HCT116 (cell line): ENCODE data around the gene RAD51AP2. TPM values are rescaled to one million over a fixed set of nuclear protein-coding genes. Genes with fewer than 3 reads are reported as not detected.

Source experiments
- ATAC-seq: fragments of 200-7000 bp; cut with Tn5 transposase; 2 replicates; pipeline ENCODE4 v1.9.1; 2020; ENCODE audit warnings: mild to moderate bottlenecking, moderate library complexity
- BruUV-seq: library from RNA; stranded (reverse); fragments of 400-500 nt; replicated peaks from 2 replicates; lab custom pipeline; 2021; lab: Mats Ljungman, UMichigan
- CTCF ChIA-PET: fragments of 300-600 bp; sonication (Branson Sonifier 250); formaldehyde crosslinking; loops from one replicate; lab custom pipeline; 2021; ENCODE audit warnings: antibody characterized with exemption; lab: Charles Lee
- POLR2A ChIA-PET: fragments of 300-600, 350-600 bp; sonication (Branson Sonifier 250); formaldehyde crosslinking; loops from one replicate; lab custom pipeline; 2021; ENCODE audit warnings: antibody characterized with exemption; lab: Charles Lee
- RAD21 ChIA-PET, 2 experiments: fragments of 300-600 bp; sonication (Branson Sonifier 250); formaldehyde crosslinking; loops; one replicate each; lab custom pipeline; 2023; ENCODE audit warnings: low total read pairs in 2 of 2; ENCODE audit not compliant: uncharacterized antibody in 2 of 2, unreplicated experiment in 2 of 2, low non-redundant PET in 1 of 2; lab: Charles Lee
- DNase-seq: peaks from one replicate; pipeline ENCODE4 v3.0.0-alpha.2; 2010; ENCODE audit warnings: low read depth, low spot score
- H2AFZ ChIP-seq: fragments of 200-600 bp; shearing (Covaris generic), sonication (generic); 2 replicates; pipeline ENCODE4 v1.6.1; 2017; ENCODE audit warnings: low read depth, mixed run types, mixed read lengths, antibody characterized with exemption, low read length; ENCODE audit not compliant: poor library complexity, severe bottlenecking
- H3K27ac ChIP-seq: 2 replicates; pipeline ENCODE4 v1.5.1; 2012; ENCODE audit warnings: low read depth, low read length
- H3K27me3 ChIP-seq: fragments of 200-600 bp; sonication (generic); 2 replicates; pipeline ENCODE4 v1.6.1; 2016; ENCODE audit warnings: mixed run types, low read length, mixed read lengths; ENCODE audit not compliant: insufficient read depth
- H3K36me3 ChIP-seq, 2 experiments: fragments of 200-500 bp in 1 of 2; fragments of 200-600 bp in 1 of 2; sonication (Bioruptor generic) in 1 of 2; sonication (generic) in 1 of 2; 2 replicates each; pipeline versions ENCODE4 v1.5.1 to v1.6.1; 2014 to 2016; ENCODE audit warnings: low read length in 2 of 2, inconsistent platforms in 1 of 2, mixed read lengths in 1 of 2, mixed run types in 1 of 2; ENCODE audit not compliant: insufficient read depth in 2 of 2, control insufficient read depth in 1 of 2
- H3K4me1 ChIP-seq, 2 experiments: fragments of 200-600 bp in 1 of 2; sonication (generic) in 1 of 2; 2 replicates each; pipeline versions ENCODE4 v1.5.1 to v1.6.1; 2012 to 2017; ENCODE audit warnings: low read length in 2 of 2, inconsistent platforms in 1 of 2, mild to moderate bottlenecking in 1 of 2, mixed read lengths in 1 of 2, mixed run types in 1 of 2, moderate library complexity in 1 of 2; ENCODE audit not compliant: insufficient read depth in 2 of 2, control insufficient read depth in 1 of 2
- H3K4me2 ChIP-seq: fragments of 200-600 bp; sonication (generic); 2 replicates; pipeline ENCODE4 v1.6.1; 2017; ENCODE audit warnings: mixed run types, low read length, mixed read lengths
- H3K4me3 ChIP-seq, 2 experiments: fragments of 200-600 bp in 1 of 2; sonication (generic) in 1 of 2; replicated peaks in 1 of 2; 2 replicates each; pipeline ENCODE4 v1.5.1; 2011 to 2016; ENCODE audit warnings: low read length in 2 of 2, control low read depth in 1 of 2, low read depth in 1 of 2, mild to moderate bottlenecking in 1 of 2, mixed read lengths in 1 of 2, mixed run types in 1 of 2
- H3K79me2 ChIP-seq: fragments of 200-600 bp; sonication (generic); 2 replicates; pipeline ENCODE4 v1.6.1; 2017; ENCODE audit warnings: mild to moderate bottlenecking, mixed run types, low read length, moderate library complexity, mixed read lengths; ENCODE audit not compliant: insufficient read depth
- H3K9ac ChIP-seq: fragments of 200-600 bp; sonication (generic); 2 replicates; pipeline ENCODE4 v1.6.1; 2016; ENCODE audit warnings: low read length, mixed read lengths
- H3K9me2 ChIP-seq: fragments of 200-600 bp; sonication (generic), shearing (Covaris generic); 2 replicates; pipeline ENCODE4 v1.6.1; 2017; ENCODE audit warnings: mixed run types, mild to moderate bottlenecking, moderate library complexity; ENCODE audit not compliant: insufficient read depth
- H3K9me3 ChIP-seq, 2 experiments: fragments of 200-500 bp in 1 of 2; fragments of 200-600 bp in 1 of 2; sonication (Bioruptor generic) in 1 of 2; sonication (generic) in 1 of 2; 2 replicates each; pipeline ENCODE4 v1.6.1; 2014 to 2017; ENCODE audit warnings: low read length in 2 of 2, mixed read lengths in 2 of 2, inconsistent platforms in 1 of 2, low read depth in 1 of 2, mild to moderate bottlenecking in 1 of 2, mixed run types in 1 of 2, moderate library complexity in 1 of 2; ENCODE audit not compliant: control insufficient read depth in 1 of 2, insufficient read depth in 1 of 2
- H4K20me1 ChIP-seq: fragments of 200-600 bp; sonication (generic), shearing (Covaris generic); 2 replicates; pipeline ENCODE4 v1.6.1; 2017; ENCODE audit warnings: mixed run types, mild to moderate bottlenecking, moderate library complexity; ENCODE audit not compliant: insufficient read depth
- ATF3 ChIP-seq: IDR thresholded peaks from 2 replicates; pipeline ENCODE4 v1.6.1; 2012
- CEBPB ChIP-seq: IDR thresholded peaks from 2 replicates; pipeline ENCODE4 v1.6.1; 2012; ENCODE audit warnings: low read depth
- EZH2 ChIP-seq: fragments of 200-600 bp; sonication (generic); IDR thresholded peaks from 2 replicates; pipeline ENCODE4 v1.6.1; 2017; ENCODE audit warnings: antibody characterized with exemption, mixed run types
- EZH2phosphoT487 ChIP-seq: fragments of 200-600 bp; IDR thresholded peaks from 2 replicates; pipeline ENCODE4 v1.6.1; 2018; ENCODE audit warnings: antibody characterized with exemption, borderline replicate concordance
- JUND ChIP-seq: IDR thresholded peaks from 2 replicates; pipeline ENCODE4 v1.6.1; 2012
- RAD21 ChIP-seq: IDR thresholded peaks from 2 replicates; pipeline ENCODE4 v1.6.1; 2012; ENCODE audit warnings: low read depth, mild to moderate bottlenecking
- SP1 ChIP-seq: IDR thresholded peaks from 2 replicates; pipeline ENCODE4 v1.6.1; 2012; ENCODE audit warnings: low read depth
- SRF ChIP-seq: IDR thresholded peaks from 2 replicates; pipeline ENCODE4 v1.6.1; 2012; ENCODE audit warnings: low read depth
- TCF7L2 ChIP-seq: IDR thresholded peaks from 2 replicates; pipeline ENCODE4 v1.7.0; 2011; ENCODE audit warnings: borderline replicate concordance, inconsistent platforms; ENCODE audit not compliant: insufficient read depth, insufficient read length; ENCODE audit errors: extremely low read depth
- ZFX ChIP-seq: fragments of 450-650 bp; IDR thresholded peaks from 2 replicates; pipeline ENCODE4 v1.6.1; 2017
- intact Hi-C: fragments of 100-400 bp; cut with micrococcal nuclease; formaldehyde crosslinking; loops from 2 replicates; pipeline ENCODE4 v1.10.0; 2022
- total RNA-seq: library from RNA; stranded (reverse); gene quantifications from one replicate; pipeline ENCODE4 v1.2.1, GENCODE V29; 2021; ENCODE audit not compliant: unreplicated experiment
- TF ChIP-seq, protein P1 (sequence below), 3 experiments: fragments of 200-600 bp in 1 of 3; sonication (generic) in 1 of 3; IDR thresholded peaks in 2 of 3; conservative IDR thresholded peaks in 1 of 3; 2 replicates each; pipeline ENCODE4 v1.5.1; 2012 to 2017; ENCODE audit warnings: low read depth in 2 of 3, low read length in 2 of 3, antibody characterized with exemption in 1 of 3, borderline replicate concordance in 1 of 3, control low read depth in 1 of 3, mild to moderate bottlenecking in 1 of 3, mixed read lengths in 1 of 3, mixed run types in 1 of 3, moderate library complexity in 1 of 3; ENCODE audit not compliant: insufficient read depth in 1 of 3
- TF ChIP-seq, protein P2 (sequence below): IDR thresholded peaks from 2 replicates; pipeline ENCODE4 v1.6.1; 2012

Gene RAD51AP2
- total RNA-seq, 1 experiment from 2014 or later, result 0.10 TPM

DNA sequence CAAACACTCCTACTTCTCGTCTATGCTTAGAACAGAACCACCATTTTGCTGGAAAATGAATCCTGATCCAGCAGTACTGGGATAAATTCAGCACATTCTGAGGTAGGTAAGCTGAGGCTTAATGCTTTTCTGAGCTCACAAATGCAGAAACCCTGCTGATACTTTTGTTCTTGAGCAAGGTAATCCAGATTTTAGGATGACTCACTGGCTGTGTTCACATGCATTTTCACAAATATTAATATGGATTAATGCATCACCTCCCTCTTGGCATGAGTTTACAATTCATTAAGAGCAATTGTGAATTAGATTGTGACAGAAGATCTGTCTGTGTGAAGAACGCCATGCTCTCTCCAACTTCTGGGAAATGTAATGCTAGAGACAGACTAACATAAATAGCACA, 42.2 kb downstream of the RAD51AP2 start (continued):
- TF ChIP-seq, protein P1, sequence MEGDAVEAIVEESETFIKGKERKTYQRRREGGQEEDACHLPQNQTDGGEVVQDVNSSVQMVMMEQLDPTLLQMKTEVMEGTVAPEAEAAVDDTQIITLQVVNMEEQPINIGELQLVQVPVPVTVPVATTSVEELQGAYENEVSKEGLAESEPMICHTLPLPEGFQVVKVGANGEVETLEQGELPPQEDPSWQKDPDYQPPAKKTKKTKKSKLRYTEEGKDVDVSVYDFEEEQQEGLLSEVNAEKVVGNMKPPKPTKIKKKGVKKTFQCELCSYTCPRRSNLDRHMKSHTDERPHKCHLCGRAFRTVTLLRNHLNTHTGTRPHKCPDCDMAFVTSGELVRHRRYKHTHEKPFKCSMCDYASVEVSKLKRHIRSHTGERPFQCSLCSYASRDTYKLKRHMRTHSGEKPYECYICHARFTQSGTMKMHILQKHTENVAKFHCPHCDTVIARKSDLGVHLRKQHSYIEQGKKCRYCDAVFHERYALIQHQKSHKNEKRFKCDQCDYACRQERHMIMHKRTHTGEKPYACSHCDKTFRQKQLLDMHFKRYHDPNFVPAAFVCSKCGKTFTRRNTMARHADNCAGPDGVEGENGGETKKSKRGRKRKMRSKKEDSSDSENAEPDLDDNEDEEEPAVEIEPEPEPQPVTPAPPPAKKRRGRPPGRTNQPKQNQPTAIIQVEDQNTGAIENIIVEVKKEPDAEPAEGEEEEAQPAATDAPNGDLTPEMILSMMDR (IDR thresholded peaks at IDR 0.05 in 2 of 3, conservative IDR thresholded peaks at IDR 0.05 in 1 of 3; ENCODE audit: borderline replicate concordance in 1 of 3, insufficient read depth in 1 of 3, low read depth in 2 of 3, low read length in 2 of 3), result no peak
- no peak for TF ChIP-seq EZH2phosphoT487
- no peak for TF ChIP-seq SP1
- TF ChIP-seq CEBPB, result no peak

GRCh38 chr2:17475286-17475685, 43.0 kb downstream of the RAD51AP2 start:
- POLR2A ChIA-PET, result no interaction called here
- H3K4me2 ChIP-seq, result no peak overlapping the region
- ATAC-seq, result no peak

More at GRCh38 chr2:17475286-17475685, 43.0 kb downstream of the RAD51AP2 start:
- H3K4me3 ChIP-seq, result no peak overlapping the region
- no peak for DNase-seq
- no peaks in the 10 kb centered on the region for H3K27me3 ChIP-seq
- H3K36me3 ChIP-seq, result no peaks in the 10 kb centered on the region
- RAD21 ChIA-PET, result no interaction called here
- intact Hi-C loops, result loop anchor here (10.0 kb wide), 1 partner anchor 700 kb away; no protein-coding TSS in a partner anchor
- TF ChIP-seq, protein P2, sequence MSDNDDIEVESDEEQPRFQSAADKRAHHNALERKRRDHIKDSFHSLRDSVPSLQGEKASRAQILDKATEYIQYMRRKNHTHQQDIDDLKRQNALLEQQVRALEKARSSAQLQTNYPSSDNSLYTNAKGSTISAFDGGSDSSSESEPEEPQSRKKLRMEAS, result no peak
- TF ChIP-seq SRF (no peak), ATF3 (no peak), SP1 (no peak), JUND (no peak), TCF7L2 (no peak), RAD21 (no peak), ZFX (no peak), EZH2 (no peak), EZH2phosphoT487 (no peak)
- TF ChIP-seq, all 23 proteins: peak for 0
- H3K4me1 ChIP-seq, result peaks cover 0 to 9% of the 10 kb centered on the region in 2 experiments; a peak in 1 of 4 replicates
- no peaks in the 10 kb centered on the region for H3K9me2 ChIP-seq
- H3K27ac ChIP-seq, result no peak overlapping the region
- H3K9ac ChIP-seq, result no peak overlapping the region
- no TSS peak for BruUV-seq
- CTCF ChIA-PET, result no interaction called here
- H3K9me3 ChIP-seq, result peaks cover 1 to 5% of the 10 kb centered on the region in 2 experiments; a peak in 1 of 4 replicates
- H3K79me2 ChIP-seq, result no peaks in the 10 kb centered on the region
- peak overlapping the region; percentile 19 for H2AFZ ChIP-seq
- no peaks in the 10 kb centered on the region for H4K20me1 ChIP-seq
